GM23338 (cell line): ENCODE data around the gene KCNAB3. TPM values are rescaled to one million over a fixed set of nuclear protein-coding genes. Genes with fewer than 3 reads are reported as not detected.

Experiments
- ATAC-seq: fragments of 200-7000 bp; cut with Tn5 transposase; 3 replicates; pipeline ENCODE4 v1.9.1; 2020
- DNase-seq: peaks from one replicate; pipeline ENCODE4 v3.0.0-alpha.2; 2015; ENCODE audit warnings: low spot score
- H2AFZ ChIP-seq: fragments of 200-600 bp; sonication (generic); 2 replicates; pipeline ENCODE4 v1.8.0; 2016; ENCODE audit warnings: antibody characterized with exemption, mild to moderate bottlenecking, moderate library complexity
- H3F3A ChIP-seq: fragments of 200-600 bp; sonication (generic); replicated peaks from 2 replicates; pipeline ENCODE4 v1.8.0; 2017; ENCODE audit warnings: antibody characterized with exemption, mixed run types, low read depth
- H3K27ac ChIP-seq: fragments of 200-600 bp; sonication (generic); 2 replicates; pipeline ENCODE4 v1.6.1; 2016; ENCODE audit warnings: low read depth
- H3K27me3 ChIP-seq: fragments of 200-600 bp; sonication (generic); 2 replicates; pipeline ENCODE4 v1.8.0; 2016; ENCODE audit warnings: mild to moderate bottlenecking, mixed run types, moderate library complexity; ENCODE audit not compliant: insufficient read depth
- H3K36me3 ChIP-seq: fragments of 200-600 bp; sonication (generic); 2 replicates; pipeline ENCODE4 v1.8.0; 2016; ENCODE audit warnings: mild to moderate bottlenecking; ENCODE audit not compliant: insufficient read depth
- H3K4me1 ChIP-seq: fragments of 200-600 bp; sonication (generic); 2 replicates; pipeline ENCODE4 v1.8.0; 2016; ENCODE audit warnings: mild to moderate bottlenecking, moderate library complexity; ENCODE audit not compliant: insufficient read depth
- H3K4me2 ChIP-seq: fragments of 200-600 bp; sonication (generic); 2 replicates; pipeline ENCODE4 v1.7.1; 2017; ENCODE audit warnings: mixed run types
- H3K4me3 ChIP-seq: fragments of 200-600 bp; sonication (generic); 2 replicates; pipeline ENCODE4 v1.6.1; 2016; ENCODE audit warnings: mixed run types
- H3K79me2 ChIP-seq: fragments of 200-600 bp; sonication (generic); replicated peaks from 2 replicates; pipeline ENCODE4 v1.8.0; 2017; ENCODE audit warnings: mild to moderate bottlenecking; ENCODE audit not compliant: insufficient read depth
- H3K9me2 ChIP-seq: fragments of 200-600 bp; sonication (generic); 2 replicates; pipeline ENCODE4 v1.8.0; 2017; ENCODE audit not compliant: insufficient read depth
- H4K20me1 ChIP-seq: fragments of 200-600 bp; sonication (generic); replicated peaks from 2 replicates; pipeline ENCODE4 v1.8.0; 2017; ENCODE audit warnings: mild to moderate bottlenecking; ENCODE audit not compliant: insufficient read depth
- H3K27ac Mint-ChIP-seq: 2 replicates; pipeline ENCODE4 v1.8.0; 2020; ENCODE audit warnings: inconsistent platforms, mild to moderate bottlenecking, moderate library complexity, mixed read lengths
- H3K27me3 Mint-ChIP-seq: 3 replicates; pipeline ENCODE4 v1.8.0; 2022; ENCODE audit warnings: low read depth, mild to moderate bottlenecking, moderate library complexity, mixed read lengths, inconsistent platforms; ENCODE audit not compliant: insufficient read depth, poor library complexity
- H3K36me3 Mint-ChIP-seq: 3 replicates; pipeline ENCODE4 v1.8.0; 2021; ENCODE audit warnings: low read depth, mild to moderate bottlenecking, inconsistent platforms, moderate library complexity, mixed read lengths
- H3K4me1 Mint-ChIP-seq: 3 replicates; pipeline ENCODE4 v1.8.0; 2020; ENCODE audit warnings: mild to moderate bottlenecking, inconsistent platforms, mixed read lengths
- H3K4me3 Mint-ChIP-seq: 3 replicates; pipeline ENCODE4 v1.8.0; 2021; ENCODE audit warnings: moderate library complexity, mild to moderate bottlenecking, inconsistent platforms, mixed read lengths
- H3K9me3 Mint-ChIP-seq: 3 replicates; pipeline ENCODE4 v1.8.0; 2020; ENCODE audit warnings: moderate library complexity, mild to moderate bottlenecking, inconsistent platforms, mixed read lengths
- CREB1 ChIP-seq: fragments of 250-450 bp; sonication (Bioruptor Pico); IDR thresholded peaks from 2 replicates; pipeline ENCODE4 v1.5.0; 2020; ENCODE audit warnings: low read depth, mild to moderate bottlenecking, moderate library complexity
- EZH2 ChIP-seq: fragments of 200-600 bp; sonication (generic); IDR thresholded peaks from one replicate; pipeline ENCODE4 v1.8.0; 2017; ENCODE audit warnings: antibody characterized with exemption, mild to moderate bottlenecking, low read depth; ENCODE audit not compliant: unreplicated experiment
- EZH2phosphoT487 ChIP-seq: fragments of 200-600 bp; sonication (generic); IDR thresholded peaks from one replicate; pipeline ENCODE4 v1.8.1; 2018; ENCODE audit warnings: antibody characterized with exemption; ENCODE audit not compliant: unreplicated experiment
- JUNB ChIP-seq: IDR thresholded peaks from one replicate; pipeline ENCODE4 v1.6.1; 2016; ENCODE audit warnings: antibody characterized with exemption; ENCODE audit not compliant: unreplicated experiment
- NANOG ChIP-seq: IDR thresholded peaks from 2 replicates; pipeline ENCODE4 v1.6.1; 2016; ENCODE audit warnings: antibody characterized with exemption, borderline replicate concordance
- POLR2AphosphoS5 ChIP-seq: IDR thresholded peaks from 2 replicates; pipeline ENCODE4 v1.6.1; 2016; ENCODE audit warnings: antibody characterized with exemption, low read depth
- STAT1 ChIP-seq: IDR thresholded peaks from one replicate; pipeline ENCODE4 v1.6.1; 2016; ENCODE audit warnings: antibody characterized with exemption; ENCODE audit not compliant: unreplicated experiment
- ZNF114 ChIP-seq: fragments of 250-450 bp; sonication (Bioruptor Pico); IDR thresholded peaks from 2 replicates; pipeline ENCODE4 v1.5.0; 2020; ENCODE audit warnings: mild to moderate bottlenecking, moderate library complexity
- ZNF331 ChIP-seq: fragments of 250-450 bp; sonication (Bioruptor Pico); IDR thresholded peaks from 2 replicates; pipeline ENCODE4 v1.5.0; 2020; ENCODE audit warnings: low read depth, mild to moderate bottlenecking, moderate library complexity
- polyA plus RNA-seq: library from polyadenylated mRNA; unstranded; fragments of >200 nt; fragmentation: Nextera tagmentation; extraction: Ambion mirVana; gene quantifications from 2 replicates; pipeline ENCODE4 v1.2.1, GENCODE V29; 2016
- total RNA-seq: library from RNA; depleted of rRNA; stranded (reverse); fragments of >200 nt; shearing (Covaris generic); gene quantifications from 2 replicates; pipeline ENCODE4 v1.2.3, GENCODE V29; 2014
- TF ChIP-seq, protein P1 (sequence below), 2 experiments: fragments of 200-600 bp in 1 of 2; sonication (generic) in 1 of 2; conservative IDR thresholded peaks; 2 replicates each; pipeline versions ENCODE4 v1.5.1 to v1.6.1; 2016 to 2017; ENCODE audit warnings: antibody characterized with exemption in 2 of 2, low read depth in 2 of 2, mild to moderate bottlenecking in 2 of 2, moderate library complexity in 1 of 2
- TF ChIP-seq, protein P2 (sequence below): IDR thresholded peaks from 2 replicates; pipeline ENCODE4 v1.6.1; 2016; ENCODE audit warnings: antibody characterized with exemption
- TF ChIP-seq, protein P3 (sequence below): fragments of 250-450 bp; sonication (Bioruptor Pico); IDR thresholded peaks from 2 replicates; pipeline ENCODE4 v1.5.0; 2020; ENCODE audit warnings: mild to moderate bottlenecking, moderate library complexity

KCNAB3 gene
- total and polyA plus RNA-seq, 2 experiments from 2014 or later: 0.45 to 1.0 TPM

DNA sequence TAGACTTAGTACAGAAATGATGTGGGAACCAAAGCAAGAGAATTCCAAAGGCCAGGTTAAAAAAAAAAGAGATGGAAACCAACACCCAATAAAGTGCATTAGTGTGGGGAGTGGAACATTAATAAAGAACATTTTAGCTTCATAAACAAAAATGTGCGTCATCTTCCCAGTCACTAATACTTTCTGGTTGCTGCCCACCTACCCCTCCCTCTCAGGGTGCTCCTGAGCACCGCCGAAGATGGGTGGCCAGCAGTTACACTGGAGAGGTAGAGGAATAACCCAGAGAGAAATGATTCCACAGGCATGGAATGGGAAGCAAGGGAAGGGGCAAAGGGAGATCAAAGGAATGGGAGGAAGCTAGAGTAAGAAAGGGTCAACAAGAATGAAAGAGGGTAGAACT, 47.0 kb downstream of the KCNAB3 start (continued):
- TF ChIP-seq, protein P1, sequence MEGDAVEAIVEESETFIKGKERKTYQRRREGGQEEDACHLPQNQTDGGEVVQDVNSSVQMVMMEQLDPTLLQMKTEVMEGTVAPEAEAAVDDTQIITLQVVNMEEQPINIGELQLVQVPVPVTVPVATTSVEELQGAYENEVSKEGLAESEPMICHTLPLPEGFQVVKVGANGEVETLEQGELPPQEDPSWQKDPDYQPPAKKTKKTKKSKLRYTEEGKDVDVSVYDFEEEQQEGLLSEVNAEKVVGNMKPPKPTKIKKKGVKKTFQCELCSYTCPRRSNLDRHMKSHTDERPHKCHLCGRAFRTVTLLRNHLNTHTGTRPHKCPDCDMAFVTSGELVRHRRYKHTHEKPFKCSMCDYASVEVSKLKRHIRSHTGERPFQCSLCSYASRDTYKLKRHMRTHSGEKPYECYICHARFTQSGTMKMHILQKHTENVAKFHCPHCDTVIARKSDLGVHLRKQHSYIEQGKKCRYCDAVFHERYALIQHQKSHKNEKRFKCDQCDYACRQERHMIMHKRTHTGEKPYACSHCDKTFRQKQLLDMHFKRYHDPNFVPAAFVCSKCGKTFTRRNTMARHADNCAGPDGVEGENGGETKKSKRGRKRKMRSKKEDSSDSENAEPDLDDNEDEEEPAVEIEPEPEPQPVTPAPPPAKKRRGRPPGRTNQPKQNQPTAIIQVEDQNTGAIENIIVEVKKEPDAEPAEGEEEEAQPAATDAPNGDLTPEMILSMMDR (conservative IDR thresholded peaks at IDR 0.05; ENCODE audit: low read depth in 2 of 2): no peak
- no peak for TF ChIP-seq JUNB
- TF ChIP-seq EZH2: no peak
- no peak for TF ChIP-seq CREB1
- no peak for TF ChIP-seq POLR2AphosphoS5
- TF ChIP-seq NANOG: no peak
- TF ChIP-seq EZH2phosphoT487: no peak

DNA sequence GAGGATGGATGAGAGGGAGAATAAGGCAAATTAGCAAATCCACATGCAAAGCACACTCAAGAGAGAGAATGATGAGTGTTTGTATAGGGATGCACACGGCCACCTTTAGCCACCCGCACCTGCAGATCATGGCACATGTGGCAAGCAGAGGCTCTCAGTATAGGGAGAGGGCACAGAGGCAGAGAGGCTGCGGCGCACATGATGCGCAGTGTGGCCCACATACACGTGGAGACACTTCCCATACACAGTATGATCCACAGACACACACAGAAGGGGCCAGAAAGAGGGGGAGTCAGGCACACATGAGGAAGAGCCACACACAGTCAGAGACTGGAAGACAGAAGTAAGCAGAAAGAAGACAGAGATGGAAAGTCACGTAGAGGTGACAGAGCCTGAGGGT, 47.6 kb downstream of the KCNAB3 start:
- Histone ChIP-seq H3K27ac (no peak overlapping the region), H3K4me2 (no peak overlapping the region)
- no peak for ATAC-seq

More for the DNA sequence above, 47.6 kb downstream of the KCNAB3 start:
- no peaks in the 10 kb centered on the region for H3K79me2 ChIP-seq
- peaks cover 3% of the 10 kb centered on the region; the same call in 1 of the 3 replicates for H3K4me1 Mint-ChIP-seq
- no peaks in the 10 kb centered on the region for H3K36me3 ChIP-seq
- H3K27ac Mint-ChIP-seq: no peak overlapping the region
- H2AFZ ChIP-seq: no peak overlapping the region
- peaks cover 8% of the 10 kb centered on the region for H3F3A ChIP-seq
- H3K36me3 Mint-ChIP-seq: no peaks in the 10 kb centered on the region; the same call in 2 of the 3 replicates
- no peak for DNase-seq
- TF ChIP-seq, protein P2, sequence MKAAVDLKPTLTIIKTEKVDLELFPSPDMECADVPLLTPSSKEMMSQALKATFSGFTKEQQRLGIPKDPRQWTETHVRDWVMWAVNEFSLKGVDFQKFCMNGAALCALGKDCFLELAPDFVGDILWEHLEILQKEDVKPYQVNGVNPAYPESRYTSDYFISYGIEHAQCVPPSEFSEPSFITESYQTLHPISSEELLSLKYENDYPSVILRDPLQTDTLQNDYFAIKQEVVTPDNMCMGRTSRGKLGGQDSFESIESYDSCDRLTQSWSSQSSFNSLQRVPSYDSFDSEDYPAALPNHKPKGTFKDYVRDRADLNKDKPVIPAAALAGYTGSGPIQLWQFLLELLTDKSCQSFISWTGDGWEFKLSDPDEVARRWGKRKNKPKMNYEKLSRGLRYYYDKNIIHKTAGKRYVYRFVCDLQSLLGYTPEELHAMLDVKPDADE: no peak
- TF ChIP-seq ZNF114 (CRISPR knock-in tag) (no peak), EZH2phosphoT487 (no peak), EZH2 (no peak), POLR2AphosphoS5 (no peak), NANOG (no peak), CREB1 (no peak), STAT1 (no peak), JUNB (no peak), ZNF331 (no peak)
- TF ChIP-seq, protein P1 (conservative IDR thresholded peaks at IDR 0.05; ENCODE audit: low read depth in 2 of 2): no peak
- TF ChIP-seq, protein P3, sequence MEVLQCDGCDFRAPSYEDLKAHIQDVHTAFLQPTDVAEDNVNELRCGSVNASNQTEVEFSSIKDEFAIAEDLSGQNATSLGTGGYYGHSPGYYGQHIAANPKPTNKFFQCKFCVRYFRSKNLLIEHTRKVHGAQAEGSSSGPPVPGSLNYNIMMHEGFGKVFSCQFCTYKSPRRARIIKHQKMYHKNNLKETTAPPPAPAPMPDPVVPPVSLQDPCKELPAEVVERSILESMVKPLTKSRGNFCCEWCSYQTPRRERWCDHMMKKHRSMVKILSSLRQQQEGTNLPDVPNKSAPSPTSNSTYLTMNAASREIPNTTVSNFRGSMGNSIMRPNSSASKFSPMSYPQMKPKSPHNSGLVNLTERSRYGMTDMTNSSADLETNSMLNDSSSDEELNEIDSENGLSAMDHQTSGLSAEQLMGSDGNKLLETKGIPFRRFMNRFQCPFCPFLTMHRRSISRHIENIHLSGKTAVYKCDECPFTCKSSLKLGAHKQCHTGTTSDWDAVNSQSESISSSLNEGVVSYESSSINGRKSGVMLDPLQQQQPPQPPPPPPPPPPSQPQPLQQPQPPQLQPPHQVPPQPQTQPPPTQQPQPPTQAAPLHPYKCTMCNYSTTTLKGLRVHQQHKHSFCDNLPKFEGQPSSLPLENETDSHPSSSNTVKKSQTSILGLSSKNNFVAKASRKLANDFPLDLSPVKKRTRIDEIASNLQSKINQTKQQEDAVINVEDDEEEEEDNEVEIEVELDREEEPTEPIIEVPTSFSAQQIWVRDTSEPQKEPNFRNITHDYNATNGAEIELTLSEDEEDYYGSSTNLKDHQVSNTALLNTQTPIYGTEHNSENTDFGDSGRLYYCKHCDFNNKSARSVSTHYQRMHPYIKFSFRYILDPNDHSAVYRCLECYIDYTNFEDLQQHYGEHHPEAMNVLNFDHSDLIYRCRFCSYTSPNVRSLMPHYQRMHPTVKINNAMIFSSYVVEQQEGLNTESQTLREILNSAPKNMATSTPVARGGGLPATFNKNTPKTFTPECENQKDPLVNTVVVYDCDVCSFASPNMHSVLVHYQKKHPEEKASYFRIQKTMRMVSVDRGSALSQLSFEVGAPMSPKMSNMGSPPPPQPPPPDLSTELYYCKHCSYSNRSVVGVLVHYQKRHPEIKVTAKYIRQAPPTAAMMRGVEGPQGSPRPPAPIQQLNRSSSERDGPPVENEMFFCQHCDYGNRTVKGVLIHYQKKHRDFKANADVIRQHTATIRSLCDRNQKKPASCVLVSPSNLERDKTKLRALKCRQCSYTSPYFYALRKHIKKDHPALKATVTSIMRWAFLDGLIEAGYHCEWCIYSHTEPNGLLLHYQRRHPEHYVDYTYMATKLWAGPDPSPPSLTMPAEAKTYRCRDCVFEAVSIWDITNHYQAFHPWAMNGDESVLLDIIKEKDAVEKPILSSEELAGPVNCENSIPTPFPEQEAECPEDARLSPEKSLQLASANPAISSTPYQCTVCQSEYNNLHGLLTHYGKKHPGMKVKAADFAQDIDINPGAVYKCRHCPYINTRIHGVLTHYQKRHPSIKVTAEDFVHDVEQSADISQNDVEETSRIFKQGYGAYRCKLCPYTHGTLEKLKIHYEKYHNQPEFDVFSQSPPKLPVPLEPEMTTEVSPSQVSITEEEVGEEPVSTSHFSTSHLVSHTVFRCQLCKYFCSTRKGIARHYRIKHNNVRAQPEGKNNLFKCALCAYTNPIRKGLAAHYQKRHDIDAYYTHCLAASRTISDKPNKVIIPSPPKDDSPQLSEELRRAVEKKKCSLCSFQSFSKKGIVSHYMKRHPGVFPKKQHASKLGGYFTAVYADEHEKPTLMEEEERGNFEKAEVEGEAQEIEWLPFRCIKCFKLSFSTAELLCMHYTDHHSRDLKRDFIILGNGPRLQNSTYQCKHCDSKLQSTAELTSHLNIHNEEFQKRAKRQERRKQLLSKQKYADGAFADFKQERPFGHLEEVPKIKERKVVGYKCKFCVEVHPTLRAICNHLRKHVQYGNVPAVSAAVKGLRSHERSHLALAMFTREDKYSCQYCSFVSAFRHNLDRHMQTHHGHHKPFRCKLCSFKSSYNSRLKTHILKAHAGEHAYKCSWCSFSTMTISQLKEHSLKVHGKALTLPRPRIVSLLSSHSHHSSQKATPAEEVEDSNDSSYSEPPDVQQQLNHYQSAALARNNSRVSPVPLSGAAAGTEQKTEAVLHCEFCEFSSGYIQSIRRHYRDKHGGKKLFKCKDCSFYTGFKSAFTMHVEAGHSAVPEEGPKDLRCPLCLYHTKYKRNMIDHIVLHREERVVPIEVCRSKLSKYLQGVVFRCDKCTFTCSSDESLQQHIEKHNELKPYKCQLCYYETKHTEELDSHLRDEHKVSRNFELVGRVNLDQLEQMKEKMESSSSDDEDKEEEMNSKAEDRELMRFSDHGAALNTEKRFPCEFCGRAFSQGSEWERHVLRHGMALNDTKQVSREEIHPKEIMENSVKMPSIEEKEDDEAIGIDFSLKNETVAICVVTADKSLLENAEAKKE: no peak
- no peak overlapping the region for H3K4me3 ChIP-seq
- H3K9me2 ChIP-seq: no peaks in the 10 kb centered on the region
- H3K9me3 Mint-ChIP-seq: no peaks in the 10 kb centered on the region; the same call in 2 of the 3 replicates
- H3K4me3 Mint-ChIP-seq: no peak overlapping the region
- H3K27me3 Mint-ChIP-seq: peaks cover 2% of the 10 kb centered on the region
- H3K4me1 ChIP-seq: peaks cover 26% of the 10 kb centered on the region
- H3K27me3 ChIP-seq: peaks cover 57% of the 10 kb centered on the region
- H4K20me1 ChIP-seq: no peaks in the 10 kb centered on the region
